Stimulated activated CD4-positive, alpha-beta T cell treated with anti-CD3 and anti-CD28 coated beads, TNF-alpha, amount 100 ng/mL, for 48 hours (primary cell): ENCODE measurements around the gene CBLL1.

Experiments used
- DNase-seq, 3 donors: peaks; one replicate each; pipeline ENCODE4 v3.0.0-alpha.2; 2020; ENCODE audit warnings: low read depth in 3 of 3

The CBLL1 gene

GRCh38 chr7:107744345-107744750, 406 bp downstream of the CBLL1 start:
- peak in 1 of 3 donors; percentile 54 for DNase-seq

DNA sequence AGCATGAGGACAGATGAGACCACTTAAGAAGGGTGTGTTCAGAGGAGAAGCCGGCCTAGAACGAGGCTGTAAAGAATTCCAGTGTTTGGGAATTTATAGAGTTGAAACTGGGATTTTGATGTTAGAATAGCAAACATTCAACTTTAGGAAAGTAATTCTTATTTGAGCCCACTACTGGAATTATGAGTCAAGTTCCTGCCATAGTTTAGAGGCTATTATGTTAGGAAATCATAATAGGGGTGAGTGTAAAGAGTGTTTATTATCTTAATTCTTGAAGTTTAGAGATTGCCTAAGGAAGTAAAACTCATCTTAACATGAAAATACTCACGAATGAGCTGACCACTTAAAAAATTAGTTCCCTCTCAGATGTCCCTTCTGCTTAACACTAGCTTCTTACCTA, 2.1 kb downstream of the CBLL1 start:
- DNase-seq = no peak

DNA sequence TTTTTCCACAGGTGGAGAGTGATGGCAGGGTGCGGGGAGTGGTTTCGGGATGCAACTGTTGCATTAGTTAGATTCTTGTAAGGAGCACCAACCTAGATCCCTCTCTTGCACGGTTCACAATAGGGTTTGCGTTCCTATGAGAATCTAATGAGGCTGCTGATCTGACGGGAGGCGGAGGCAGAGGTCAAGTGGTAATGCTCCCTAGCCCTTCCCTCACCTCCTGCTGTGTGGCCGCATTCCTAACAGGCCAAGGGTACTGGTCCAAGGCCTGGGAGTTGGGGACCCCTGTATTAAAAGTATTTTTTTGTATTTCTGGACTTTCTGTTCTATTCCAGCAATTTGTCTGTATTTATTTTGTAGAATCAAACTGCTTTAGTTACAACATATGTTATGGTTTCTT, 7.2 kb downstream of the CBLL1 start:
- DNase-seq = no peak

DNA sequence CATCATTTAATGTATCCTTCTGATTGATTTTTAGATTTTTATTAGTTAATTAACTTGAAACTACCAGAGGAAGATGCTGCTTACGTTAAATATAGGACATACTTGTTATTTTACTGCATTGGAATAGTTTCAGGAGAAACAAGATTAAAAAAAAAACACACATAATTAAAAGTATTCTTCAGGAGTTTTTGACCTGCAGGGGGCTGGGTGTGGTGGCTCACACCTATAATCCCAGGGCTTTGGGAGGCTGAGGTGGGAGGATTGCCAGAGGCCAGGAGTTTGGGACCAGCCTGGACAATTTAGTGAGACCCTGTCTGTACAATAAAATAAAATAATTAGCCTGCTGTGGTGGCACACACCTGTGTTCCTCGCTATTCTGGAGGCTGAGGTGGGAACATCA, 10.7 kb downstream of the CBLL1 start:
- no peak for DNase-seq

- no peak for DNase-seq
Observed at GRCh38 chr7:107758667-107759066, 14.7 kb downstream of the CBLL1 start.

- no peak for DNase-seq
Observed at GRCh38 chr7:107767391-107767790, 23.4 kb downstream of the CBLL1 start.

DNA sequence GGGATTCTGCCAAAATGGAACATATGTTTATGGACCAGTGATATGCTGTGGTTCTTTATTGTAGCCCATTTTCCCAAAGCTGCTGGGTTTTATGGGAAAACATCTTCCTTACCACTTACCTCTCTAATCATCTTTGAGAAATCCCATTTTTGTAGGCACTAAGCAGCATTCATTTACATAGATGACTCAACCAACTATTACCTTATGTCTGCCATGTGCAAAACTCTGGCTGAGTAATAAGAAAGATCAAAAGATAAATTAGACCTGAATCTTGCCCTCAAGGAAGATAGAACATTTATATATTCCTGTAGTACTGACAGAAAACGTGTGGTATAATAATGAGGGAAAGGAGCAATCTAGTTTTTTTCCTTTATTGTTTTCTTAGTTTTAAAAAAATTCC, 24.3 kb downstream of the CBLL1 start:
- no peak for DNase-seq

DNA sequence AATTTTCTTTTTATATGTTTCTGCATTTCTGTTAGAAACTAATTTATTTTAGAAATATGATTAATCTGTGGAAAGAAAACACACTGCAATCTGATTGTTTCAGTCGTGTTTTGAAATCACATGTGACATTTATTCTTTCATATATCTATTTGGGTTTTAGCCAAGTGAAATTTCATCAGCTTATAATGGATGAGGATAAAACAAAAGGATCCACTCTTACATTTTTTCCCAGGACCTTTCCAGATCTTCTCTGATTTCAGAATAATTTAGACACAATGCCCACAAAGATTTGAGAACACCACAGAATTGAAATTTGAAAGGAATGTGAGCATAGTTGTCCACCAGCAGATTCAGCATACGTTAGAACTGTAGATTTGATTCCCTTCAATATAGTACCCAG, 29.1 kb downstream of the CBLL1 start:
- no peak for DNase-seq

- no peak for DNase-seq
Observed at GRCh38 chr7:107777702-107778101, 33.8 kb downstream of the CBLL1 start.

- no peak for DNase-seq
Observed at GRCh38 chr7:107778283-107778682, 34.3 kb downstream of the CBLL1 start.

DNA sequence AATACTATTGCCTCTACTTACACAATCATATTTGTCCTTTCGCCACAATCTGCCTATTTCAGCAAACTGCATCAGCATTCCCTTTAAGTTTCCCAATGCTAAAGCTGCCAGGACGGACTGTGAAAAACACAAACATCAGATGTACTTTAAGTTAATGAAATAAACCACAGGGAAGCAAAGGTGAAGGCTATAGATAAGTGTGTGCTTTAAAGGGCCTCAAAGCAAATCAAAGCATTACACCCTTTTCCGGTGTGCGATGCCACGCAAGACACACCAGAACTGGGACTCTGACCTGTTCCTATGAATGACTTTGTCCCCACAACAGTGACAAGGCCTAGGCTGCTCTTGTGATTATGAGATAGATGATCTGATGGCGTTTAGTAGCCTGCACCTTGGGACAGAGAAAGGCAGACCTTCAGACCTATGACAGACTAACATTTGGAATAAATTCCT, 35.7 kb downstream of the CBLL1 start:
- DNase-seq = no peak

DNA sequence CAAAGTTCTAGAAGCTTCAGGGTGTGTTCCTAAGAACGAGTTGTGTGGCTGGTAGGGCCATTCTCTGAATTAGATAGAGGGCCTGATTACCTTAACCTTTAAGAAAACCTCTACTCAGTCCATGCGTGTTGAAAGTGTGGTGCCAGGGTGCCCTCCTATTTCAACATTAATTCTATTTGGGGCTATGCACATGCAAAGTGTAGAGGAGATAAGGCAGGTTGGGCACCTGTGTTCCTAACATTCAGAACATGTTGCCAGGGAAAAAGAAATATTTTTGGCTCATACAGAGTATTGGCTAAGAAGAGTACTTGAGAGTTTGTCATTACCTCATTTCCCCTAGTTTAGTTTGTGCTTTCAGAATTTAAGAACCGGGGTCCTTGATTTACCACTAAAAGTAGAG, 38.4 kb downstream of the CBLL1 start:
- no peak for DNase-seq

DNA sequence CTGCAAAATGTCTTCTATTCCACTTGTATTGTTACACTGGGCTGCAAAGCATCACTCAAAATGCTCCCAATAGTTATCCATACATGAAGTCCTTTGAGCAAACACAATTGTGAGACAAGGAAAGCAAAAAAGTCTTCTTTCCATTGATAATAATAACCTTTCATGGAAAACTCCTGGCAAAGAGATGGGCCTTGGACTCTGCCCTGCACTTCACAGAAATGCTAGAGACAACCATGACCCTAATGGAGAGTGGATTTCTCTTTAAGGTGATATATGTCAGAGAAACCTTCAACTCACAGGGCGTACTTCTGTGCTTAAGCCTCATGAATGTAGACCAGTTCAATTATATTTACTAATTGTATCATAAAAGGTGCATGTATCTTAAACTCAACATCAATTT, 39.7 kb downstream of the CBLL1 start:
- no peak for DNase-seq

DNA sequence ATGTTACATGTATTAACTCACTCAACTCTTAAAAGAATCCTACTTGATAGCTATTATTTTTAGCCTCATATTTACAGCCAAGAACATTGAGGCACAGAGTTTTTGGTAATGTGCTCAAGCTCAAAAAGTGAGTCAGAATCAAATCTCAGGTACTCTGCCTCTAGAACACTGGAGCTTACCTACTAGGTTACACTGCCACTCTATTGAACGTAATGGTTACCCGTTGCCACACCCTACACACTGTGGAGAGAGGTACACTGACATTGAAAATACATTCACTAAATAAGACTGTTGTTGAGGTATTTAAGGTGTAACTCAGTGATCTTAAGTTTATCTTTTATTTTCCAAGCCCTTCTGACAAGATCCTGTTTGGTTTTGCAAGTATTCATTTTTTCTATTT, 41.2 kb downstream of the CBLL1 start:
- DNase-seq = no peak

- DNase-seq = no peak
Observed at GRCh38 chr7:107785926-107786325, 42.0 kb downstream of the CBLL1 start.

GRCh38 chr7:107788216-107788615, 44.3 kb downstream of the CBLL1 start:
- no peak for DNase-seq

DNA sequence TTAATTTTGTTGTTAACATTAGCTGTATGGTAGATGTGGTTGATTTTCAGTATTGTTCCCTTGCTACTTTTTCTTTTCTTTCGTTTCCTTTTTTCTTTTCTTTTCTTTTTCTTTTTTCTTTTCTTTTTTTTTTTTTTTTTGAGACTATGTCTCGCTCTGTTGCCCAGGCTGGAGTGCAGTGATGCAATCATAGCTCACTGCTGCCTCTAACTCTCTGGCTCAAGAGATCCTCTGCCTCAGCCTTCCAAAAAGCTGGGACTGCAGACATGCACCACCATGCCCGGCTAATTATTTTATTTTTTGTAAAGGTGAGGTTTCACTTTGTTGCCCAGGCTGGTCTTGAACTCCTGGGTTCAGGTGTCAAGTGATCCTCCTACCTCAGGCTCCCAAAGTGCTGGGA, 44.7 kb downstream of the CBLL1 start:
- no peak for DNase-seq

- no peak for DNase-seq
Observed at GRCh38 chr7:107789647-107790046, 45.7 kb downstream of the CBLL1 start.

DNA sequence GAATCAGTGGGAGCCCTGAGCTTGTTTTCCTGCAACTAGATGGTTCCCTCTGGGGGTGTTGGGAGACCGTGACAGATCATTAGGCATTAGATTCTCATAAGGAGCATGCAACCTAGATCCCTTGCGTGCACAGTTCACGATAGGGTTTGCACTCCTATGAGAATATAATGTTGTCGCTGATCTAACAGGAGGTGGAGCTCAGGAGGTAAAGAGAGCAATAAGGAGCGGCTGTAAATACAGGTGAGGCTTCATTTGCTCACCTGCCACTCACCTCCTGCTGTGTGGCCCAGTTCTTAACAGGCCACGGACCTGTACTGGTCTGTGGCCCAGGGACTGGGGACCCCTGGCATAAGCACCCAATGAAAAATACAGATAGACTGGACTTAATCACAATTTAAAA, 48.4 kb downstream of the CBLL1 start:
- DNase-seq = no peak

- no peak for DNase-seq
Observed at GRCh38 chr7:107799647-107800264, 55.8 kb downstream of the CBLL1 start.

DNA sequence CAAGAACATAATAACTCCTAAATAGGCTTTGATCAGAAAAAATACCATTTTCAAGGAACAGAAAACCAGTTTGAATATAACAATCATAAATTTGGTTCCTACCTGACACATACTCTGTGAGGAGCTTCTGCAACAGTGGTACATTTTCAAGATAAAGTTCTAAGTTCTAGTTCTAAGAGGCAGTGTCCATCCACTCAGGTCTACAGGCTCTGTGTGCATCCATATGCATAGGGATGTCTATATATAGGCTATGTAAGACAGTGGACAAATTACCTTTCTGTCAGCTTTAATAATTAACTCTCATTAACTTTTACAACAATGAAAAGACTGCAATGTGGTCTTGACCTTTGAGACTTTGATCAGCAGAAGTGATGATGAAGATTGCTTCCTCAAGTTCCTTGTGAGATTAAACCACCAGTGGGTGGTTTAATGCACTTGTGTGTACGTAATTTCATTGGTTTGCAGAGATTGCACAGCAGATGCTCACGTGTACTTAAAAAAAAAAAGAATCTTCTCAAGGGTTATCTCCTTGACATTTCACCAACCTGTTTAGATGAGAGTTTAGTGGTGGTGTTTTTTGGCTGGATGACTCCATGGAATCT, 59.2 kb downstream of the CBLL1 start, which contains the start of gene SLC26A3:
Gene SLC26A3, minus strand, starts transcription at position 215 of the 602 bp plus-strand sequence. CDS start 8,714 bp downstream, outside the sequence.
- DNase-seq = no peak

GRCh38 chr7:107809179-107809578, 65.2 kb downstream of the CBLL1 start:
- DNase-seq = no peak

GRCh38 chr7:107810626-107811025, 66.7 kb downstream of the CBLL1 start:
- DNase-seq = no peak
